Activated CD4-positive, alpha-beta memory T cell treated with anti-CD3 and anti-CD28 coated beads, Interleukin-2, amount 10 ng/mL, durations not matched to agents 7 days and 5 days (primary cell): ENCODE results near the gene GCC1. TPM values are rescaled to one million over a fixed set of nuclear protein-coding genes. Genes with fewer than 3 reads are reported as not detected.
"Not testable (repeated sequence)": the region's sequence is repeated elsewhere in the genome, so short reads cannot be mapped to it uniquely, and the experiment has no call there.

ENCODE experiments used
- CTCF ChIA-PET: fragments of 350-600 bp; sonication (Branson Sonifier 250); formaldehyde crosslinking; loops from one replicate; lab custom pipeline; 2021; ENCODE audit warnings: antibody characterized with exemption, inconsistent platforms; lab: Charles Lee
- POLR2A ChIA-PET: fragments of 350-600 bp; sonication (Branson Sonifier 250); formaldehyde crosslinking; loops from one replicate; lab custom pipeline; 2021; ENCODE audit warnings: antibody characterized with exemption; lab: Charles Lee
- DNase-seq: peaks from one replicate; pipeline ENCODE4 v3.0.0-alpha.2; 2020
- H3K27ac Mint-ChIP-seq: one replicate; pipeline ENCODE4 v1.8.0; 2021; ENCODE audit warnings: mild to moderate bottlenecking, mixed read lengths
- H3K27me3 Mint-ChIP-seq: one replicate; pipeline ENCODE4 v1.8.0; 2021; ENCODE audit warnings: mixed read lengths
- H3K36me3 Mint-ChIP-seq: one replicate; pipeline ENCODE4 v1.8.0; 2021; ENCODE audit warnings: low read depth, mixed read lengths
- H3K4me1 Mint-ChIP-seq: one replicate; pipeline ENCODE4 v1.8.0; 2021; ENCODE audit warnings: mixed read lengths
- H3K4me3 Mint-ChIP-seq: one replicate; pipeline ENCODE4 v1.8.0; 2021; ENCODE audit warnings: mild to moderate bottlenecking, mixed read lengths
- H3K9me3 Mint-ChIP-seq: one replicate; pipeline ENCODE4 v1.8.0; 2021; ENCODE audit warnings: mixed read lengths
- total RNA-seq, 2 experiments: library from RNA; stranded (reverse); gene quantifications; one replicate each; pipeline ENCODE4 v1.2.3, GENCODE V29; 2021

The GCC1 gene
- total RNA-seq, 2 experiments from 2014 or later = 22.0 to 22.4 TPM

- Mint-ChIP-seq H3K27me3 (peaks cover 9% of the 10 kb centered on the region), H3K9me3 (peaks cover 10% of the 10 kb centered on the region), H3K4me1 (no peaks in the 10 kb centered on the region), H3K4me3 (no peak overlapping the region), H3K27ac (no peak overlapping the region), H3K36me3 (peaks cover 2% of the 10 kb centered on the region)
- POLR2A ChIA-PET = no interaction called here
- no peak for DNase-seq
- CTCF ChIA-PET = no interaction called here
These were observed 35.1 kb downstream of the GCC1 start for GRCh38 chr7:127550247-127550646.

DNA sequence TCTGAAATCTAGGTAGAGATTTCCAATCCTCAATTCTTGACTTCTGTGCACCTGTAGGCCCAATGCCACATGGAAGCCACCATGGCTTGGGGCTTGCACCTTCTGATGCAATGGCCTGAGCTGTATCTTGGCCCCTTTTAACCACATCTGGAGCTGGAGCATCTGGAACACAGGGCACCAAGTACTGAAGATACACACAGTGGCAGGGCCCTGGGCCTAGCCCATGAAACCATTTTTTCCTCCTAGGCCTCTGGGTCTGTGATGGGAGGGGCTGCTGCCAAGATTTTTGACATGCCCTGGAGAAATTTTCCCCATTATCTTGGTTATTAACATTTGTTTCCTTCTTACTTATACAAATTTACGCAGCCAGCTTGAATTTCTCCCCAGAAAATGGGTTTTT is 39.1 kb downstream of the GCC1 start:
- ChIA-PET POLR2A (no interaction called here), CTCF (no interaction called here)
- DNase-seq = no peak
- Mint-ChIP-seq H3K4me1 (no peaks in the 10 kb centered on the region), H3K4me3 (no peak overlapping the region), H3K36me3 (peaks cover 2% of the 10 kb centered on the region), H3K9me3 (peaks cover 11% of the 10 kb centered on the region), H3K27ac (no peak overlapping the region), H3K27me3 (peaks cover 9% of the 10 kb centered on the region)

GRCh38 chr7:127541548-127541947 is 43.8 kb downstream of the GCC1 start:
- no peak overlapping the region for H3K27ac Mint-ChIP-seq
- H3K4me3 Mint-ChIP-seq = no peak overlapping the region
- peaks cover 2% of the 10 kb centered on the region for H3K4me1 Mint-ChIP-seq
- peaks cover 15% of the 10 kb centered on the region for H3K27me3 Mint-ChIP-seq
- ChIA-PET POLR2A (no interaction called here), CTCF (no interaction called here)
- H3K9me3 Mint-ChIP-seq = peaks cover 7% of the 10 kb centered on the region
- no peaks in the 10 kb centered on the region for H3K36me3 Mint-ChIP-seq
- DNase-seq = no peak

DNA sequence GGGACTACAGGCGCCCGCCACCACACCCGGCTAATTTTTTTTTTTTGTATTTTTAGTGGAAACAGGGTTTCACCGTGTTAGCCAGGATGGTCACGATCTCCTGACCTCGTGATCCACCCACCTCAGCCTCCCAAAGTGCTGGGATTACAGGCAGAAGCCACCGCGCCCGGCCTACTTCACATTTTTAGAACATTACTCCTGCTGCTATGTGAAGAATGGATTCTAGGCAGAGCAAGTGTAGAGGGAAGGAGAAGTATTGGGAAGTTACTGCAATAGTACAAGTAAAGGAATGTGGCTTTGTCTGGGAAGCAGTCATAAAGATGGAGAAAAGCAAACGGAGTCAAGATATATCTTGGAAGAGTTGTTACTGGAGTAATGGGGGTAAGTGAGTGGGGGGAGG is 44.9 kb downstream of the GCC1 start:
- POLR2A ChIA-PET, H3K4me1 Mint-ChIP-seq, H3K4me3 Mint-ChIP-seq, H3K27ac Mint-ChIP-seq, CTCF ChIA-PET, DNase-seq, H3K36me3 Mint-ChIP-seq, H3K9me3 Mint-ChIP-seq: not testable (repeated sequence)
- H3K27me3 Mint-ChIP-seq = peaks cover 24% of the 10 kb centered on the region

DNA sequence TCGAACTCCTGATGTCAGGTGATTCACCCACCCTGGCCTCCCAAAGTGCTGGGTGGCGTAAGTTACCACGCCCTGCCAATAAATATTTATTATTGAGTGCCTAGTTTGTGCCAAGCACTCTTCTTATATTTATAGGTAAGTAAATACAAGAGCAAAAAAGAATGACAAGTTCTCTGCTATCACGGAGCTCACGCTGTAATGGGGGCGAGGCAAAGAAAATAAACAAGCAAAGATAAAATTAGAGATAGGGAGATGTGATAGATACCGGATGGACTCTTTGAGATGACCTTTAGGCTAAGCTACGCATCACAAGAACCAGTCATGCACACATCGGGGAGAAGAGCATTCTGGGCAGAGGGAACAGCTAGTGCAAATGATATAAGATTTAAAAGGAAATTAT is 46.3 kb downstream of the GCC1 start:
- H3K27ac Mint-ChIP-seq = no peak overlapping the region
- H3K4me1 Mint-ChIP-seq = peaks cover 2% of the 10 kb centered on the region
- H3K36me3 Mint-ChIP-seq = no peaks in the 10 kb centered on the region
- DNase-seq = no peak
- no peak overlapping the region for H3K4me3 Mint-ChIP-seq
- H3K9me3 Mint-ChIP-seq = no peaks in the 10 kb centered on the region
- CTCF ChIA-PET = no interaction called here
- H3K27me3 Mint-ChIP-seq = peaks cover 28% of the 10 kb centered on the region
- POLR2A ChIA-PET = no interaction called here

DNA sequence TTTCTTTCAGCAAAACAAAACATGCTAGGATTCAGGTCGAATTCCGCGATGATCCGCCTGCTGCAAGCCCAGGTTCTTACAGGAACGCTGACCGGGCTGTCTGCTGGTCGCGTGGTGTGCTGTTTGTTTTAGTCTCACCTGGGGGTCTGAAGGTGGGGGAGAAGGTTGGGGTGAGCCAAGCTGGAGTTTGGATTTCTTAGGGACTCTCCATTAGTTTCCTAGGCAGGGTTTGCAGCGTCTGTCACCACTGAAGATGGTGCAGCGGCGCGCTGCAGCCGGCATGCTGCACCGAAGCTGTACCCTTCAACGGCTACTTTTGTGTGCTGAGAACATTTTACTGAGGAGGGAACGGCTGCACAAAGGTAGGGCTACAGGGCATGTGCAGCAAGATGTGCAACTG is 48.7 kb downstream of the GCC1 start:
- no peak overlapping the region for H3K4me3 Mint-ChIP-seq
- POLR2A ChIA-PET = no interaction called here

DNA sequence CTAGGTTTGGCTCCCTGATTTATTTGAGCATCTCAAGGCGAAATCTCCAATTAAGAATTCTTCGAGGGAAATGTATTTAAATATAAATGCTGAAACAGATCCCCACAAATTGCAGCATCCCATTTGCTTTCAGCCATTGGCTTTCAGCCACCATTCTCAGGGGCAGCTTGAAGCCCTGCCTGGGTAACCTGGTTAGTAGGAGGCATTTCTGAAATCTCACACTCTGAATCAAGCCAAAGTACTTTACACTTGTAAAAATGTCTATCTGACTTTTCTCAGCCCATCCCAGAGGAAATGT is 49.1 kb downstream of the GCC1 start:
- no peak for DNase-seq
- Mint-ChIP-seq H3K27me3 (peaks cover 31% of the 10 kb centered on the region), H3K27ac (no peak overlapping the region), H3K9me3 (no peaks in the 10 kb centered on the region), H3K4me1 (peaks cover 2% of the 10 kb centered on the region), H3K4me3 (no peak overlapping the region), H3K36me3 (no peaks in the 10 kb centered on the region)
- POLR2A ChIA-PET = no interaction called here
- CTCF ChIA-PET = no interaction called here

More for the DNA sequence above, 48.7 kb downstream of the GCC1 start:
- Mint-ChIP-seq H3K36me3 (no peaks in the 10 kb centered on the region), H3K4me1 (peaks cover 2% of the 10 kb centered on the region), H3K27ac (no peak overlapping the region), H3K9me3 (no peaks in the 10 kb centered on the region), H3K27me3 (peaks cover 31% of the 10 kb centered on the region)
- CTCF ChIA-PET = no interaction called here
- no peak for DNase-seq

DNA sequence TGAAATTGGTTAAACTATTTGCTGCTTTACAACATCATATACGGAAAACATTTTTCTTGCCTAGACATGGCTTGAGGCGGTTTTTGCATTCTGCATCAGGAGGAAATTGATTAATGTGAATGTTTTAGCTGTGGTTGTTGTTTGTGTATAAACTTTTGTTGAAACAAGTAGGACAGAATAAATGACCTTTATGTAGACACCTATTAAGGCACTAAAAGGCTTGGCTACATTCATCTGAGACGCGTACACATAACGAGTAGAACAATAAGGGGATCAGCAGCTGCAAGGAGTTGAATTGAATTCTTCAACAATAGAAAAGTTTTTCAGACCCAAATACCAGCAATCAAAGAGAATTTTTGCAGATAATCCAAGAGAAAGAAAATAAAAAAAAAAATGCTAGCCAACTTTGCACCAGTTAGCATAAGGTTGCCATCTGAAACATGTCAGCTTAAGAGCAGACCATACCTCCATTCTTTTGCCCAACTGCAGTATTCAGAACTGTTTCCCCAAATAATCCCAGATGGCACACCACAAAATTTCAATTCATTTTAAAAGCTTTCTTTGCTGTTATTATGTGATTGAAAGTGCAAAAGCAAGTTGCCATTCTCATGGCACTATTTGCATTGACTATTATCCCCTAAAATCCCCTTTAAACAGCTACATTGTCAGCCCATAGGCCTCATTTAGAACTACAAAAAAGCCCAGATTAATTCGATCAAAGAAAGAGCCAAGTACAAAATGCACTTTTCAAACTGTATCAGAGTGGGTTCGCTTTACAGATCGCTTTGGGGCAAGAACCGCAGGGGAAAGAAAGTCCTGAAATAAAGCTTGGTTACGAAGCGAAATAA is 49.6 kb downstream of the GCC1 start:
- Mint-ChIP-seq H3K4me3 (no peak overlapping the region), H3K4me1 (peaks cover 2% of the 10 kb centered on the region), H3K27me3 (peaks cover 31% of the 10 kb centered on the region), H3K27ac (no peak overlapping the region), H3K9me3 (no peaks in the 10 kb centered on the region), H3K36me3 (no peaks in the 10 kb centered on the region)
- ChIA-PET CTCF (no interaction called here), POLR2A (no interaction called here)
- DNase-seq = no peak

DNA sequence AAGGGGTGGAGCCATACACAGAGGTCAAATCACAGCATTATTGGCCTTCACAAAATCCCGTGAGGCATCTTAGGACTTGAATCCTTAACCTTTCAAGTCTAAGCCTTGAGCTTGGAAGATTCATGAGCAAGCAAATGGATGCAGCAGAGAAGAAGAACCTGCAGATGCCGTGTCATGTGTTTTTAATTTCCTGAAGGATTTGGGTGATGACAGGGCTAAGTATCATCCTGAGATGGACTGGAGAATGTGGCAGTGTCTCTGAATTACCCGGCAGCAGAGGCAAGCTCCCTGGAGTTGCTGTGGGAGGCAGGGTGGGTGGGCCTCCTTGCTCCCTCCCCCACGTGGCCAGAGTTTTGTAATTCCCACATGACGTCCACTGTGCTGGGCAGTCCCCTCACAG is 50.8 kb downstream of the GCC1 start:
- POLR2A ChIA-PET = no interaction called here
- CTCF ChIA-PET = no interaction called here
- no peak for DNase-seq
- peaks cover 2% of the 10 kb centered on the region for H3K4me1 Mint-ChIP-seq
- H3K9me3 Mint-ChIP-seq = no peaks in the 10 kb centered on the region
- H3K27ac Mint-ChIP-seq = no peak overlapping the region
- H3K27me3 Mint-ChIP-seq = peaks cover 34% of the 10 kb centered on the region
- no peaks in the 10 kb centered on the region for H3K36me3 Mint-ChIP-seq
- H3K4me3 Mint-ChIP-seq = no peak overlapping the region

GRCh38 chr7:127532736-127533135 is 52.7 kb downstream of the GCC1 start:
- POLR2A ChIA-PET = no interaction called here
- no peaks in the 10 kb centered on the region for H3K36me3 Mint-ChIP-seq
- no peaks in the 10 kb centered on the region for H3K9me3 Mint-ChIP-seq
- no peak overlapping the region for H3K4me3 Mint-ChIP-seq
- CTCF ChIA-PET = no interaction called here
- no peak overlapping the region for H3K27ac Mint-ChIP-seq
- peaks cover 2% of the 10 kb centered on the region for H3K4me1 Mint-ChIP-seq
- DNase-seq = no peak
- H3K27me3 Mint-ChIP-seq = peaks cover 42% of the 10 kb centered on the region

GRCh38 chr7:127532151-127532550 is 53.2 kb downstream of the GCC1 start:
- Mint-ChIP-seq H3K4me1 (peaks cover 2% of the 10 kb centered on the region), H3K9me3 (no peaks in the 10 kb centered on the region), H3K27ac (no peak overlapping the region), H3K27me3 (peaks cover 38% of the 10 kb centered on the region), H3K36me3 (no peaks in the 10 kb centered on the region), H3K4me3 (no peak overlapping the region)
- CTCF ChIA-PET = no interaction called here
- DNase-seq = no peak
- POLR2A ChIA-PET = no interaction called here

Other genes starting within 250 kb of the GCC1 start
- 10 to 100 TPM; 37.2 to 38.0 TPM for gene ZNF800, start 192.9 kb downstream of the GCC1 start, total RNA-seq
- 100 to 1,000 TPM; 133 to 142 TPM for gene ARF5, start 2.8 kb upstream of the GCC1 start, total RNA-seq
- gene FSCN3, start 8.1 kb upstream of the GCC1 start, total RNA-seq = 1 to 10 TPM in 1 of 2 experiments, under 1 TPM in 1; 0.98 to 1.2 TPM
- gene PAX4, start 32.5 kb upstream of the GCC1 start, total RNA-seq = not detected
- gene SND1, start 66.6 kb upstream of the GCC1 start, total RNA-seq = 100 to 1,000 TPM; 171 to 175 TPM